ENCODE data around the gene CEP164.

CEP164 gene

GRCh38 chr11:117387992-117388755 lies 60.5 kb downstream of the CEP164 start:
- no peak for TF ChIP-seq GATA2 (IDR thresholded peaks at IDR 0.05; ENCODE audit: low read depth, low read length)
- TF ChIP-seq GATA3 (IDR thresholded peaks at IDR 0.05; ENCODE audit: low read depth, low read length), result no peak

GRCh38 chr11:117390743-117391142 lies 63.1 kb downstream of the CEP164 start:
- TF ChIP-seq GATA3 (IDR thresholded peaks at IDR 0.05; ENCODE audit: low read depth, low read length) (no peak), GATA2 (IDR thresholded peaks at IDR 0.05; ENCODE audit: low read depth, low read length) (no peak)

- no peak for TF ChIP-seq GATA2 (IDR thresholded peaks at IDR 0.05; ENCODE audit: low read depth, low read length)
- no peak for TF ChIP-seq GATA3 (IDR thresholded peaks at IDR 0.05; ENCODE audit: low read depth, low read length)
Measured at GRCh38 chr11:117391181-117391580, 63.5 kb downstream of the CEP164 start.

GRCh38 chr11:117392001-117392690 lies 64.5 kb downstream of the CEP164 start:
- no peak for TF ChIP-seq GATA3 (IDR thresholded peaks at IDR 0.05; ENCODE audit: low read depth, low read length)

- no peak for TF ChIP-seq GATA2 (IDR thresholded peaks at IDR 0.05; ENCODE audit: low read depth, low read length)
- TF ChIP-seq GATA3 (IDR thresholded peaks at IDR 0.05; ENCODE audit: low read depth, low read length), result no peak
Measured at GRCh38 chr11:117392979-117393378, 65.3 kb downstream of the CEP164 start.

- TF ChIP-seq GATA3 (IDR thresholded peaks at IDR 0.05; ENCODE audit: low read depth, low read length) (no peak), GATA2 (IDR thresholded peaks at IDR 0.05; ENCODE audit: low read depth, low read length) (no peak)
Measured at GRCh38 chr11:117394221-117394925, 66.7 kb downstream of the CEP164 start.

GRCh38 chr11:117395476-117395875 lies 67.8 kb downstream of the CEP164 start:
- TF ChIP-seq GATA2 (IDR thresholded peaks at IDR 0.05; ENCODE audit: low read depth, low read length) (no peak), GATA3 (IDR thresholded peaks at IDR 0.05; ENCODE audit: low read depth, low read length) (no peak)

- TF ChIP-seq GATA2 (IDR thresholded peaks at IDR 0.05; ENCODE audit: low read depth, low read length), result no peak
- no peak for TF ChIP-seq GATA3 (IDR thresholded peaks at IDR 0.05; ENCODE audit: low read depth, low read length)
Measured at GRCh38 chr11:117396970-117397369, 69.3 kb downstream of the CEP164 start.

GRCh38 chr11:117407016-117407415 lies 79.4 kb downstream of the CEP164 start:
- TF ChIP-seq GATA3 (IDR thresholded peaks at IDR 0.05; ENCODE audit: low read depth, low read length) (no peak), GATA2 (IDR thresholded peaks at IDR 0.05; ENCODE audit: low read depth, low read length) (no peak)

- TF ChIP-seq GATA3 (IDR thresholded peaks at IDR 0.05; ENCODE audit: low read depth, low read length), result no peak
- no peak for TF ChIP-seq GATA2 (IDR thresholded peaks at IDR 0.05; ENCODE audit: low read depth, low read length)
Measured at GRCh38 chr11:117408356-117408755, 80.7 kb downstream of the CEP164 start.

GRCh38 chr11:117409511-117409910 lies 81.9 kb downstream of the CEP164 start:
- TF ChIP-seq GATA3 (IDR thresholded peaks at IDR 0.05; ENCODE audit: low read depth, low read length) (no peak), GATA2 (IDR thresholded peaks at IDR 0.05; ENCODE audit: low read depth, low read length) (no peak)

- TF ChIP-seq GATA2 (IDR thresholded peaks at IDR 0.05; ENCODE audit: low read depth, low read length) (no peak), GATA3 (IDR thresholded peaks at IDR 0.05; ENCODE audit: low read depth, low read length) (no peak)
Measured at GRCh38 chr11:117410238-117410637, 82.6 kb downstream of the CEP164 start.

GRCh38 chr11:117410861-117411710 lies 83.4 kb downstream of the CEP164 start:
- TF ChIP-seq GATA2 (IDR thresholded peaks at IDR 0.05; ENCODE audit: low read depth, low read length), result no peak
- no peak for TF ChIP-seq GATA3 (IDR thresholded peaks at IDR 0.05; ENCODE audit: low read depth, low read length)

- TF ChIP-seq GATA3 (IDR thresholded peaks at IDR 0.05; ENCODE audit: low read depth, low read length), result no peak
- TF ChIP-seq GATA2 (IDR thresholded peaks at IDR 0.05; ENCODE audit: low read depth, low read length), result no peak
Measured at GRCh38 chr11:117411736-117412135, 84.1 kb downstream of the CEP164 start.

Measured in SH-SY5Y (cell line).